Esophagus squamous epithelium (tissue), 5 donors: Measurements from ENCODE around the gene LIPJ. TPM values are rescaled to one million over a fixed set of nuclear protein-coding genes. Genes with fewer than 3 reads are reported as not detected.

ENCODE experiments used
- DNase-seq: peaks from one replicate; lab custom pipeline; 2025; lab: John Stamatoyannopoulos, UW
- H3K27ac ChIP-seq, 4 donors: fragments of 200-600 bp; sonication (generic); one replicate each; pipeline ENCODE4 v1.5.1; 2016 to 2019; ENCODE audit warnings: mild to moderate bottlenecking in 1 of 4
- H3K27me3 ChIP-seq, 4 donors: fragments of 200-600 bp; sonication (generic); 1 replicate in 3 of 4; 2 replicates in 1 of 4; pipeline versions ENCODE4 v1.5.1 to v1.6.0; 2017 to 2021; ENCODE audit warnings: antibody characterized with exemption in 1 of 4
- H3K36me3 ChIP-seq, 3 donors: fragments of 200-600 bp; sonication (generic); one replicate each; pipeline ENCODE4 v1.5.1; 2016 to 2019
- H3K4me1 ChIP-seq, 3 donors: fragments of 200-600 bp; sonication (generic); one replicate each; pipeline ENCODE4 v1.5.1; 2017 to 2019
- H3K4me3 ChIP-seq, 4 donors: fragments of 200-600 bp; sonication (generic); 1 replicate in 3 of 4; 2 replicates in 1 of 4; pipeline ENCODE4 v1.5.1; 2016 to 2019; ENCODE audit warnings: mild to moderate bottlenecking in 2 of 4, moderate library complexity in 1 of 4
- H3K9me3 ChIP-seq, 3 donors: fragments of 200-600 bp; sonication (generic); one replicate each; pipeline ENCODE4 v1.5.1; 2016 to 2019
- POLR2A ChIP-seq, 4 donors: fragments of 450-650 bp; IDR thresholded peaks; one replicate each; pipeline ENCODE4 v1.6.1; 2017; ENCODE audit warnings: antibody characterized with exemption in 4 of 4, mild to moderate bottlenecking in 4 of 4, moderate library complexity in 3 of 4
- WGBS, 2 donors: methylation state at CpG; one replicate each; pipeline ENCODE4 v1.1.5; 2018; 5-methylcytosine and 5-hydroxymethylcytosine counted together
- intact Hi-C: fragments of 100-400 bp; cut with DNase I; formaldehyde crosslinking; loops from one replicate; pipeline ENCODE4 v1.15.0; 2022
- total RNA-seq, 4 donors: library from RNA; depleted of rRNA; stranded (reverse); fragments of >200 nt; gene quantifications; one replicate each; pipeline ENCODE4 v1.1.0, GENCODE V29; 2016
- TF ChIP-seq, protein P1 (sequence below), 6 experiments: fragments of 450-650 bp in 4 of 6; fragments of 200-600 bp in 2 of 6; sonication (generic) in 2 of 6; IDR thresholded peaks; one replicate each; pipeline ENCODE4 v1.5.1; 2016 to 2019; ENCODE audit warnings: antibody characterized with exemption in 6 of 6, mild to moderate bottlenecking in 4 of 6, moderate library complexity in 4 of 6
- donor health status: DM: yes; HTN: yes; CAD: no.

LIPJ gene
- total RNA-seq, 4 donors from 2014 or later, result 0.19 TPM; not detected in 3

GRCh38 chr10:88623835-88624234 is 37.3 kb downstream of the LIPJ start:
- no peaks in the 10 kb centered on the region for H3K36me3 ChIP-seq
- H3K4me3 ChIP-seq, result no peak overlapping the region
- intact Hi-C loops, result no loop called here
- no peaks in the 10 kb centered on the region for H3K4me1 ChIP-seq
- no peaks in the 10 kb centered on the region for H3K27me3 ChIP-seq
- DNase-seq, result no peak
- 86 to 88% methylated on average over 2 of the region's 2 CpGs for WGBS, 2 donors
- no peaks in the 10 kb centered on the region for H3K9me3 ChIP-seq
- H3K27ac ChIP-seq, result no peak overlapping the region
- TF ChIP-seq, protein P1, sequence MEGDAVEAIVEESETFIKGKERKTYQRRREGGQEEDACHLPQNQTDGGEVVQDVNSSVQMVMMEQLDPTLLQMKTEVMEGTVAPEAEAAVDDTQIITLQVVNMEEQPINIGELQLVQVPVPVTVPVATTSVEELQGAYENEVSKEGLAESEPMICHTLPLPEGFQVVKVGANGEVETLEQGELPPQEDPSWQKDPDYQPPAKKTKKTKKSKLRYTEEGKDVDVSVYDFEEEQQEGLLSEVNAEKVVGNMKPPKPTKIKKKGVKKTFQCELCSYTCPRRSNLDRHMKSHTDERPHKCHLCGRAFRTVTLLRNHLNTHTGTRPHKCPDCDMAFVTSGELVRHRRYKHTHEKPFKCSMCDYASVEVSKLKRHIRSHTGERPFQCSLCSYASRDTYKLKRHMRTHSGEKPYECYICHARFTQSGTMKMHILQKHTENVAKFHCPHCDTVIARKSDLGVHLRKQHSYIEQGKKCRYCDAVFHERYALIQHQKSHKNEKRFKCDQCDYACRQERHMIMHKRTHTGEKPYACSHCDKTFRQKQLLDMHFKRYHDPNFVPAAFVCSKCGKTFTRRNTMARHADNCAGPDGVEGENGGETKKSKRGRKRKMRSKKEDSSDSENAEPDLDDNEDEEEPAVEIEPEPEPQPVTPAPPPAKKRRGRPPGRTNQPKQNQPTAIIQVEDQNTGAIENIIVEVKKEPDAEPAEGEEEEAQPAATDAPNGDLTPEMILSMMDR (IDR thresholded peaks at IDR 0.05), result no peak

DNA sequence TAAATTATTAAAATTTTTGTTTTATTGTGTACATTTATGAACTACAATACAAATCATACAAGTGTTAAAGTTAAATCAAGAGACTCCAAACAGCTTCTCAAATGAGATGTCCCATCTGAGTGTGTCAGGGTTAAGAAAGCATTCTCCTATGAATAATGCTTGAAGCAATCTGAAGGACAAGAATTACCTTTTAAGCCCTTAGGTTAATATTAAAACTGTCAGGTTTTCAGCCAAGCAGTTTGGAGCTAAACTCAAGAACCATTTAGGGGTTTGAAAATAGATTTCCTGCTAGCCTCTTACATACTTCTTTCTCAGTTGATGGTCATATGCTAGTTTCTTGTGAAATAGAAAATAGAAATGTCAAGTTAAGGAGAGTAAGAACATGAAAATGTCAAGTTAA is 38.3 kb downstream of the LIPJ start:
- TF ChIP-seq, protein P1 (IDR thresholded peaks at IDR 0.05), result no peak
- no peak for TF ChIP-seq POLR2A (IDR thresholded peaks at IDR 0.05)
- H3K27ac ChIP-seq, result no peak overlapping the region
- no peak for DNase-seq

DNA sequence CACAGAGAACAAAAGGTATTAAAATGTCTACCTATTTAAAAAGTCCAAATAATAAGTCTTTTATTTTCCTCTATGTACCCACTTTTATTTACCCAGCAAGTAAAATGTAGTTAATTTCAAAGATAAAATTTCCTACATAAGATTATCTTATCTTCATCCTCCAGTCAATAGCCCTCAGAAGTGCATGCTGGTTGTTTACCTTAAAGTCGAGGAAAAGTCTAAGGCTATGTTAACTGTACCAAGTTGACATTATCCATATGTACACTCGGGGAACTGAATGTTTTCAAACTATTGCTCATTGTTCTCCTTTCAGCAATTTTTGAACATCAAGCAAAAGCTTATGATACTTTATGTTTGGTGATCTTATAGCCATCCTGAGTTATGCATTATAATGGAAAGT is 53.6 kb downstream of the LIPJ start:
- no peak overlapping the region for H3K4me3 ChIP-seq
- TF ChIP-seq, protein P1 (IDR thresholded peaks at IDR 0.05), result no peak
- TF ChIP-seq POLR2A (IDR thresholded peaks at IDR 0.05), result no peak
- H3K27ac ChIP-seq, result no peak overlapping the region
- H3K27me3 ChIP-seq, result no peaks in the 10 kb centered on the region
- DNase-seq, result no peak
- H3K9me3 ChIP-seq, result peaks cover 0 to 4% (median 0%) of the 10 kb centered on the region in 3 donors
- WGBS, 2 donors, result 27 to 37% methylated on average over 2 of the region's 2 CpGs
- no peaks in the 10 kb centered on the region for H3K36me3 ChIP-seq
- intact Hi-C loops, result no loop called here
- no peaks in the 10 kb centered on the region for H3K4me1 ChIP-seq

More for the DNA sequence above, 38.3 kb downstream of the LIPJ start:
- no peaks in the 10 kb centered on the region for H3K36me3 ChIP-seq
- peaks cover 0 to 3% (median 0%) of the 10 kb centered on the region in 3 donors for H3K9me3 ChIP-seq
- no peaks in the 10 kb centered on the region for H3K27me3 ChIP-seq
- intact Hi-C loops, result no loop called here
- H3K4me1 ChIP-seq, result no peaks in the 10 kb centered on the region
- no peak overlapping the region for H3K4me3 ChIP-seq

DNA sequence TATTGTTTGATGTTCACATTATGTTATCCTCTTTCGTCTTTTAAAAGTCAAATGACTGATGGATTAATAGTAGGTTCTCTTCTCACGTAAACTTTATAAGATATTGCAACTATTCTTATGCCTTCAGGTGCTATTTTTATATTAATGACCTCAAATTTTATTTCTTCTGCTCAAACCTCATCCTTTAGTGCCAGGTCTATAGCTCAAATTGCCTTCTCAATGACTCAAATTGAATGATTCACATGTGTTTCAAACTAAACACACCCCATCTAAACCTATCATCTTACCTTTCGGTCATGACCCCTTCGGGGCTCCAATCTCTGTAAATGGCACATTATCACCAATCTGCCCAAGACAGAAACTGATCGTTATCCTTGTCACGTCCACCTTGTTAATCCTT is 55.6 kb downstream of the LIPJ start:
- Histone ChIP-seq H3K27ac (no peak overlapping the region), H3K4me1 (no peaks in the 10 kb centered on the region), H3K36me3 (no peaks in the 10 kb centered on the region), H3K4me3 (no peak overlapping the region), H3K27me3 (no peaks in the 10 kb centered on the region), H3K9me3 (peaks cover 0 to 4% (median 0%) of the 10 kb centered on the region in 3 donors)
- intact Hi-C loops, result no loop called here
- WGBS, 2 donors, result 75 to 79% methylated on average over 6 of the region's 6 CpGs
- TF ChIP-seq, protein P1 (IDR thresholded peaks at IDR 0.05), result no peak
- no peak for TF ChIP-seq POLR2A (IDR thresholded peaks at IDR 0.05)
- DNase-seq, result no peak

- H3K27ac ChIP-seq, result no peak overlapping the region
- no peaks in the 10 kb centered on the region for H3K27me3 ChIP-seq
- no peaks in the 10 kb centered on the region for H3K4me1 ChIP-seq
- TF ChIP-seq POLR2A (IDR thresholded peaks at IDR 0.05), result no peak
- TF ChIP-seq, protein P1 (IDR thresholded peaks at IDR 0.05), result no peak
- no peaks in the 10 kb centered on the region for H3K36me3 ChIP-seq
- no peak overlapping the region for H3K4me3 ChIP-seq
- DNase-seq, result no peak
- intact Hi-C loops, result no loop called here
- peaks cover 0 to 4% (median 0%) of the 10 kb centered on the region in 3 donors for H3K9me3 ChIP-seq
Measured at GRCh38 chr10:88642963-88643362, 56.4 kb downstream of the LIPJ start.
